Caki2 (cell line): ENCODE results near the gene DPP9. TPM values are rescaled to one million over a fixed set of nuclear protein-coding genes. Genes with fewer than 3 reads are reported as not detected.
A peak's percentile ranks its signal among the peaks of the same experiment; 100 is the strongest.

Experiments used
- DNase-seq: peaks from one replicate; pipeline ENCODE4 v3.0.0-alpha.2; 2015; ENCODE audit warnings: low read depth
- in situ Hi-C: cut with HindIII; loops from 2 replicates; pipeline ENCODE4 v1.10.0; 2016; ENCODE audit warnings: low sequenced_read_pairs, low pct_unique_long_range_greater_than_20kb, mixed read lengths
- total RNA-seq: library from RNA; depleted of rRNA; stranded (reverse); fragments of >200 nt; shearing (Covaris generic); gene quantifications from 2 replicates; pipeline ENCODE4 v1.2.3, GENCODE V29; 2014; ENCODE audit warnings: low replicate concordance

DPP9 gene
- total RNA-seq, 1 experiment from 2014 or later: 36.6 TPM

GRCh38 chr19:4744451-4745174 lies 21.0 kb upstream of the DPP9 start:
- in situ Hi-C loops: no loop called here
- no peak for DNase-seq

GRCh38 chr19:4742723-4743646 lies 19.3 kb upstream of the DPP9 start:
- no peak for DNase-seq
- in situ Hi-C loops: no loop called here

GRCh38 chr19:4740092-4740491 lies 16.4 kb upstream of the DPP9 start:
- DNase-seq: no peak
- in situ Hi-C loops: no loop called here

GRCh38 chr19:4738734-4739133 lies 15.1 kb upstream of the DPP9 start:
- in situ Hi-C loops: no loop called here
- DNase-seq: no peak

- in situ Hi-C loops: no loop called here
- no peak for DNase-seq
Measured at GRCh38 chr19:4737955-4738600, 14.4 kb upstream of the DPP9 start.

GRCh38 chr19:4733755-4734345 lies 10.2 kb upstream of the DPP9 start:
- no peak for DNase-seq
- in situ Hi-C loops: no loop called here

GRCh38 chr19:4732680-4733114 lies 9.1 kb upstream of the DPP9 start:
- DNase-seq: peak; percentile 43
- in situ Hi-C loops: no loop called here

GRCh38 chr19:4730740-4731171 lies 7.1 kb upstream of the DPP9 start:
- no peak for DNase-seq
- in situ Hi-C loops: no loop called here

GRCh38 chr19:4728871-4729270 lies 5.2 kb upstream of the DPP9 start:
- in situ Hi-C loops: no loop called here
- DNase-seq: no peak

GRCh38 chr19:4722671-4723594 lies 709 bp downstream of the DPP9 start:
- DNase-seq: no peak
- in situ Hi-C loops: no loop called here

GRCh38 chr19:4721196-4721595 lies 2.4 kb downstream of the DPP9 start:
- in situ Hi-C loops: no loop called here
- no peak for DNase-seq

- DNase-seq: no peak
- in situ Hi-C loops: no loop called here
Measured at GRCh38 chr19:4720037-4720700, 3.5 kb downstream of the DPP9 start.

GRCh38 chr19:4719499-4719866 lies 4.2 kb downstream of the DPP9 start:
- in situ Hi-C loops: no loop called here
- no peak for DNase-seq

- DNase-seq: no peak
- in situ Hi-C loops: no loop called here
Measured at GRCh38 chr19:4717966-4718701, 5.5 kb downstream of the DPP9 start.

GRCh38 chr19:4717191-4717965 lies 6.3 kb downstream of the DPP9 start:
- no peak for DNase-seq
- in situ Hi-C loops: no loop called here
